HCT116 (cell line): ENCODE data around the gene CCDC146. TPM values are rescaled to one million over a fixed set of nuclear protein-coding genes. Genes with fewer than 3 reads are reported as not detected.

ENCODE experiments used
- ATAC-seq: fragments of 200-7000 bp; cut with Tn5 transposase; 2 replicates; pipeline ENCODE4 v1.9.1; 2020; ENCODE audit warnings: mild to moderate bottlenecking, moderate library complexity
- BruUV-seq: library from RNA; stranded (reverse); fragments of 400-500 nt; replicated peaks from 2 replicates; lab custom pipeline; 2021; lab: Mats Ljungman, UMichigan
- CTCF ChIA-PET: fragments of 300-600 bp; sonication (Branson Sonifier 250); formaldehyde crosslinking; loops from one replicate; lab custom pipeline; 2021; ENCODE audit warnings: antibody characterized with exemption; lab: Charles Lee
- POLR2A ChIA-PET: fragments of 300-600, 350-600 bp; sonication (Branson Sonifier 250); formaldehyde crosslinking; loops from one replicate; lab custom pipeline; 2021; ENCODE audit warnings: antibody characterized with exemption; lab: Charles Lee
- RAD21 ChIA-PET, 2 experiments: fragments of 300-600 bp; sonication (Branson Sonifier 250); formaldehyde crosslinking; loops; one replicate each; lab custom pipeline; 2023; ENCODE audit warnings: low total read pairs in 2 of 2; ENCODE audit not compliant: uncharacterized antibody in 2 of 2, unreplicated experiment in 2 of 2, low non-redundant PET in 1 of 2; lab: Charles Lee
- DNase-seq: peaks from one replicate; pipeline ENCODE4 v3.0.0-alpha.2; 2010; ENCODE audit warnings: low read depth, low spot score
- H2AFZ ChIP-seq: fragments of 200-600 bp; shearing (Covaris generic), sonication (generic); 2 replicates; pipeline ENCODE4 v1.6.1; 2017; ENCODE audit warnings: low read depth, mixed run types, mixed read lengths, antibody characterized with exemption, low read length; ENCODE audit not compliant: poor library complexity, severe bottlenecking
- H3K27ac ChIP-seq: 2 replicates; pipeline ENCODE4 v1.5.1; 2012; ENCODE audit warnings: low read depth, low read length
- H3K27me3 ChIP-seq: fragments of 200-600 bp; sonication (generic); 2 replicates; pipeline ENCODE4 v1.6.1; 2016; ENCODE audit warnings: mixed run types, low read length, mixed read lengths; ENCODE audit not compliant: insufficient read depth
- H3K36me3 ChIP-seq, 2 experiments: fragments of 200-500 bp in 1 of 2; fragments of 200-600 bp in 1 of 2; sonication (Bioruptor generic) in 1 of 2; sonication (generic) in 1 of 2; 2 replicates each; pipeline versions ENCODE4 v1.5.1 to v1.6.1; 2014 to 2016; ENCODE audit warnings: low read length in 2 of 2, inconsistent platforms in 1 of 2, mixed read lengths in 1 of 2, mixed run types in 1 of 2; ENCODE audit not compliant: insufficient read depth in 2 of 2, control insufficient read depth in 1 of 2
- H3K4me1 ChIP-seq, 2 experiments: fragments of 200-600 bp in 1 of 2; sonication (generic) in 1 of 2; 2 replicates each; pipeline versions ENCODE4 v1.5.1 to v1.6.1; 2012 to 2017; ENCODE audit warnings: low read length in 2 of 2, inconsistent platforms in 1 of 2, mild to moderate bottlenecking in 1 of 2, mixed read lengths in 1 of 2, mixed run types in 1 of 2, moderate library complexity in 1 of 2; ENCODE audit not compliant: insufficient read depth in 2 of 2, control insufficient read depth in 1 of 2
- H3K4me2 ChIP-seq: fragments of 200-600 bp; sonication (generic); 2 replicates; pipeline ENCODE4 v1.6.1; 2017; ENCODE audit warnings: mixed run types, low read length, mixed read lengths
- H3K4me3 ChIP-seq, 2 experiments: fragments of 200-600 bp in 1 of 2; sonication (generic) in 1 of 2; replicated peaks in 1 of 2; 2 replicates each; pipeline ENCODE4 v1.5.1; 2011 to 2016; ENCODE audit warnings: low read length in 2 of 2, control low read depth in 1 of 2, low read depth in 1 of 2, mild to moderate bottlenecking in 1 of 2, mixed read lengths in 1 of 2, mixed run types in 1 of 2
- H3K79me2 ChIP-seq: fragments of 200-600 bp; sonication (generic); 2 replicates; pipeline ENCODE4 v1.6.1; 2017; ENCODE audit warnings: mild to moderate bottlenecking, mixed run types, low read length, moderate library complexity, mixed read lengths; ENCODE audit not compliant: insufficient read depth
- H3K9ac ChIP-seq: fragments of 200-600 bp; sonication (generic); 2 replicates; pipeline ENCODE4 v1.6.1; 2016; ENCODE audit warnings: low read length, mixed read lengths
- H3K9me2 ChIP-seq: fragments of 200-600 bp; sonication (generic), shearing (Covaris generic); 2 replicates; pipeline ENCODE4 v1.6.1; 2017; ENCODE audit warnings: mixed run types, mild to moderate bottlenecking, moderate library complexity; ENCODE audit not compliant: insufficient read depth
- H3K9me3 ChIP-seq, 2 experiments: fragments of 200-500 bp in 1 of 2; fragments of 200-600 bp in 1 of 2; sonication (Bioruptor generic) in 1 of 2; sonication (generic) in 1 of 2; 2 replicates each; pipeline ENCODE4 v1.6.1; 2014 to 2017; ENCODE audit warnings: low read length in 2 of 2, mixed read lengths in 2 of 2, inconsistent platforms in 1 of 2, low read depth in 1 of 2, mild to moderate bottlenecking in 1 of 2, mixed run types in 1 of 2, moderate library complexity in 1 of 2; ENCODE audit not compliant: control insufficient read depth in 1 of 2, insufficient read depth in 1 of 2
- H4K20me1 ChIP-seq: fragments of 200-600 bp; sonication (generic), shearing (Covaris generic); 2 replicates; pipeline ENCODE4 v1.6.1; 2017; ENCODE audit warnings: mixed run types, mild to moderate bottlenecking, moderate library complexity; ENCODE audit not compliant: insufficient read depth
- ATF3 ChIP-seq: IDR thresholded peaks from 2 replicates; pipeline ENCODE4 v1.6.1; 2012
- CBX3 ChIP-seq: IDR thresholded peaks from 2 replicates; pipeline ENCODE4 v1.6.1; 2012; ENCODE audit warnings: low read depth
- CEBPB ChIP-seq: IDR thresholded peaks from 2 replicates; pipeline ENCODE4 v1.6.1; 2012; ENCODE audit warnings: low read depth
- CTCF ChIP-seq, 3 experiments: fragments of 200-600 bp in 1 of 3; sonication (generic) in 1 of 3; IDR thresholded peaks in 2 of 3; conservative IDR thresholded peaks in 1 of 3; 2 replicates each; pipeline ENCODE4 v1.5.1; 2012 to 2017; ENCODE audit warnings: low read depth in 2 of 3, low read length in 2 of 3, antibody characterized with exemption in 1 of 3, borderline replicate concordance in 1 of 3, control low read depth in 1 of 3, mild to moderate bottlenecking in 1 of 3, mixed read lengths in 1 of 3, mixed run types in 1 of 3, moderate library complexity in 1 of 3; ENCODE audit not compliant: insufficient read depth in 1 of 3
- EGR1 ChIP-seq: IDR thresholded peaks from 2 replicates; pipeline ENCODE4 v1.6.1; 2012; ENCODE audit warnings: low read depth
- ELF1 ChIP-seq: IDR thresholded peaks from 2 replicates; pipeline ENCODE4 v1.6.1; 2012; ENCODE audit warnings: low read depth, borderline replicate concordance
- EZH2 ChIP-seq: fragments of 200-600 bp; sonication (generic); IDR thresholded peaks from 2 replicates; pipeline ENCODE4 v1.6.1; 2017; ENCODE audit warnings: antibody characterized with exemption, mixed run types
- FOSL1 ChIP-seq: IDR thresholded peaks from 2 replicates; pipeline ENCODE4 v1.6.1; 2012; ENCODE audit warnings: low read depth
- JUND ChIP-seq: IDR thresholded peaks from 2 replicates; pipeline ENCODE4 v1.6.1; 2012
- MAX ChIP-seq: IDR thresholded peaks from 2 replicates; pipeline ENCODE4 v1.6.1; 2012
- RAD21 ChIP-seq: IDR thresholded peaks from 2 replicates; pipeline ENCODE4 v1.6.1; 2012; ENCODE audit warnings: low read depth, mild to moderate bottlenecking
- REST ChIP-seq: IDR thresholded peaks from 2 replicates; pipeline ENCODE4 v1.6.1; 2012; ENCODE audit warnings: low read depth
- SIN3A ChIP-seq: IDR thresholded peaks from 2 replicates; pipeline ENCODE4 v1.6.1; 2012; ENCODE audit warnings: low read depth
- TCF7L2 ChIP-seq: IDR thresholded peaks from 2 replicates; pipeline ENCODE4 v1.7.0; 2011; ENCODE audit warnings: borderline replicate concordance, inconsistent platforms; ENCODE audit not compliant: insufficient read depth, insufficient read length; ENCODE audit errors: extremely low read depth
- ZFX ChIP-seq: fragments of 450-650 bp; IDR thresholded peaks from 2 replicates; pipeline ENCODE4 v1.6.1; 2017
- intact Hi-C: fragments of 100-400 bp; cut with micrococcal nuclease; formaldehyde crosslinking; loops from 2 replicates; pipeline ENCODE4 v1.10.0; 2022
- total RNA-seq: library from RNA; stranded (reverse); gene quantifications from one replicate; pipeline ENCODE4 v1.2.1, GENCODE V29; 2021; ENCODE audit not compliant: unreplicated experiment

CCDC146 gene
- total RNA-seq, 1 experiment from 2014 or later = 6.3 TPM

- ATAC-seq = no peak
- ChIA-PET POLR2A (no interaction called here), CTCF (no interaction called here), RAD21 (interaction anchor here in 1 of 2 experiments (0.7 kb wide), 1 partner anchor 533 kb away, joined by 3 read pairs; no protein-coding TSS in a partner anchor)
- H3K9ac ChIP-seq = no peak overlapping the region
- TF ChIP-seq EZH2 (no peak), MAX (no peak), JUND (no peak), EGR1 (no peak), FOSL1 (no peak), TCF7L2 (no peak), CBX3 (no peak), ZFX (no peak), CEBPB (no peak), RAD21 (no peak), REST (no peak), CTCF (IDR thresholded peaks at IDR 0.05 in 2 of 3, conservative IDR thresholded peaks at IDR 0.05 in 1 of 3; ENCODE audit: borderline replicate concordance in 1 of 3, insufficient read depth in 1 of 3, low read depth in 2 of 3, low read length in 2 of 3) (no peak), ATF3 (no peak), ELF1 (no peak), SIN3A (no peak)
- no peaks in the 10 kb centered on the region for H3K79me2 ChIP-seq
- H2AFZ ChIP-seq = no peak overlapping the region
- intact Hi-C loops = loop anchor here (5.0 kb wide), 2 partner anchors 83 to 208 kb away; partner anchors contain the start of gene CCDC146
- H3K27me3 ChIP-seq = no peaks in the 10 kb centered on the region
- no peak overlapping the region for H3K4me3 ChIP-seq
- H3K4me2 ChIP-seq = no peak overlapping the region
- no TSS peak for BruUV-seq
- H3K9me2 ChIP-seq = no peaks in the 10 kb centered on the region
- H4K20me1 ChIP-seq = no peaks in the 10 kb centered on the region
- peaks cover 0 to 23% of the 10 kb centered on the region in 2 experiments; a peak in 2 of 4 replicates for H3K4me1 ChIP-seq
- DNase-seq = no peak
- H3K27ac ChIP-seq = no peak overlapping the region
- no peaks in the 10 kb centered on the region for H3K36me3 ChIP-seq
- no peaks in the 10 kb centered on the region for H3K9me3 ChIP-seq
Measured at GRCh38 chr7:77330169-77330882, 207.9 kb downstream of the CCDC146 start.
